ENCODE data around the gene TAS1R2.

TAS1R2 gene

GRCh38 chr1:18820791-18821641 is 38.4 kb downstream of the TAS1R2 start:
- no peak for DNase-seq (ENCODE audit: low read depth)
- no peak overlapping the region for H3K4me3 ChIP-seq (ENCODE audit: low read depth, low read length)
- peak; percentile 97 for TF ChIP-seq CTCF (IDR thresholded peaks at IDR 0.05; ENCODE audit: low read depth, low read length, missing control alignments)

GRCh38 chr1:18819986-18820790 is 39.3 kb downstream of the TAS1R2 start:
- no peak for DNase-seq (ENCODE audit: low read depth)
- TF ChIP-seq CTCF (IDR thresholded peaks at IDR 0.05; ENCODE audit: low read depth, low read length, missing control alignments), result no peak
- H3K4me3 ChIP-seq (ENCODE audit: low read depth, low read length), result no peak overlapping the region

- no peak for DNase-seq (ENCODE audit: low read depth)
- no peak overlapping the region for H3K4me3 ChIP-seq (ENCODE audit: low read depth, low read length)
- TF ChIP-seq CTCF (IDR thresholded peaks at IDR 0.05; ENCODE audit: low read depth, low read length, missing control alignments), result no peak
Observed at GRCh38 chr1:18819203-18819602, 40.3 kb downstream of the TAS1R2 start.

- DNase-seq (ENCODE audit: low read depth), result no peak
- TF ChIP-seq CTCF (IDR thresholded peaks at IDR 0.05; ENCODE audit: low read depth, low read length, missing control alignments), result no peak
- H3K4me3 ChIP-seq (ENCODE audit: low read depth, low read length), result no peak overlapping the region
Observed at GRCh38 chr1:18817795-18818435, 41.5 kb downstream of the TAS1R2 start.

- no peak overlapping the region for H3K4me3 ChIP-seq (ENCODE audit: low read depth, low read length)
- DNase-seq (ENCODE audit: low read depth), result no peak
- no peak for TF ChIP-seq CTCF (IDR thresholded peaks at IDR 0.05; ENCODE audit: low read depth, low read length, missing control alignments)
Observed at GRCh38 chr1:18817316-18817715, 42.1 kb downstream of the TAS1R2 start.

GRCh38 chr1:18816808-18817207 is 42.7 kb downstream of the TAS1R2 start:
- no peak for TF ChIP-seq CTCF (IDR thresholded peaks at IDR 0.05; ENCODE audit: low read depth, low read length, missing control alignments)
- H3K4me3 ChIP-seq (ENCODE audit: low read depth, low read length), result no peak overlapping the region
- DNase-seq (ENCODE audit: low read depth), result no peak

Data from GM12864 (cell line).